Cardiac muscle cell (in vitro differentiated cells and primary cell): ENCODE data around the gene XAGE3. TPM values are rescaled to one million over a fixed set of nuclear protein-coding genes. Genes with fewer than 3 reads are reported as not detected.
"Not testable (repeated sequence)": the region's sequence is repeated elsewhere in the genome, so short reads cannot be mapped to it uniquely, and the experiment has no call there.

Source experiments
- DNase-seq, 2 donors: peaks; one replicate each; pipeline versions ENCODE4 v3.0.0 to v3.0.0-alpha.2; 2010 to 2017; ENCODE audit warnings: low read depth in 1 of 2, low spot score in 1 of 2
- H3K27ac ChIP-seq: fragments of 200-600 bp; sonication (generic); 2 replicates; pipeline ENCODE4 v1.5.1; 2016
- H3K27me3 ChIP-seq: fragments of 200-600 bp; sonication (generic); 2 replicates; pipeline ENCODE4 v1.6.0; 2016; ENCODE audit warnings: control low read depth
- H3K36me3 ChIP-seq: fragments of 200-600 bp; sonication (generic); 2 replicates; pipeline ENCODE4 v1.5.1; 2016; ENCODE audit warnings: control low read depth
- H3K4me1 ChIP-seq: fragments of 200-600 bp; sonication (generic); 2 replicates; pipeline ENCODE4 v1.8.1; 2017; ENCODE audit warnings: low read depth, mild to moderate bottlenecking, mixed run types
- H3K4me3 ChIP-seq: fragments of 200-600 bp; sonication (generic); 2 replicates; pipeline ENCODE4 v1.5.1; 2016; ENCODE audit warnings: mild to moderate bottlenecking
- H3K9me3 ChIP-seq: fragments of 200-600 bp; sonication (generic); 2 replicates; pipeline ENCODE4 v1.5.1; 2017; ENCODE audit warnings: low read depth, mild to moderate bottlenecking, control low read depth
- CTCF ChIP-seq: IDR thresholded peaks from 2 replicates; pipeline ENCODE4 v1.5.1; 2012; ENCODE audit warnings: low read depth, mild to moderate bottlenecking, low read length
- polyA plus RNA-seq: library from polyadenylated mRNA; unstranded; fragments of >200 nt; fragmentation: Nextera tagmentation; extraction: Ambion mirVana; gene quantifications from 2 replicates; pipeline ENCODE4 v1.2.1, GENCODE V29; 2016
- total RNA-seq: library from RNA; depleted of rRNA; stranded (reverse); fragments of >200 nt; gene quantifications from 2 replicates; pipeline ENCODE4 v1.2.3, GENCODE V29; 2016

Gene XAGE3
- total and polyA plus RNA-seq, 2 experiments from 2014 or later: not detected

- not testable (repeated sequence) for H3K36me3 ChIP-seq, H3K9me3 ChIP-seq, H3K4me1 ChIP-seq, H3K4me3 ChIP-seq, H3K27me3 ChIP-seq, DNase-seq, H3K27ac ChIP-seq
Measured at GRCh38 chrX:52875436-52875835, 7.6 kb upstream of the XAGE3 start.

GRCh38 chrX:52874661-52875060 lies 6.8 kb upstream of the XAGE3 start:
- H3K27me3 ChIP-seq: no peaks in the 10 kb centered on the region
- H3K4me3 ChIP-seq: no peak overlapping the region
- no peaks in the 10 kb centered on the region for H3K4me1 ChIP-seq
- no peaks in the 10 kb centered on the region for H3K9me3 ChIP-seq
- DNase-seq: no peak
- no peak overlapping the region for H3K27ac ChIP-seq
- no peak for TF ChIP-seq CTCF
- H3K36me3 ChIP-seq: no peaks in the 10 kb centered on the region

DNA sequence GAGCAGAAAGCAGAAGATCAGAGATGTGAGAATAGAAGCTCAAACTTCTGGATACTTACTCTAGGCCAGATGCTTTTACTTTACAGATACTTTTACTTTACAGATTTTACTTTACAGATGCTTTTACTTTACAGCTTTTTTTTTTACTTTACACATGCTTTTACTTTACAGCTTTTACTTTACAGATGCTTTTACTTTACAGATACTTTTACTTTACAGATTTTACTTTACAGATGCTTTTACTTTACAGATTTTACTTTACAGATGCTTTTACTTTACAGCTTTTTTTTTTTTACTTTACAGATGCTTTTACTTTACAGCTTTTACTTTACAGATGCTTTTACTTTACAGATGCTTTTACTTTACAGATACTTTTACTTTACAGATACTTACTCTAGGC lies 5.9 kb upstream of the XAGE3 start:
- not testable (repeated sequence) for H3K4me1 ChIP-seq, H3K27ac ChIP-seq, H3K9me3 ChIP-seq, H3K36me3 ChIP-seq, DNase-seq, H3K27me3 ChIP-seq, H3K4me3 ChIP-seq

GRCh38 chrX:52870046-52870445 lies 2.2 kb upstream of the XAGE3 start:
- Histone ChIP-seq H3K27me3 (no peaks in the 10 kb centered on the region), H3K27ac (no peak overlapping the region), H3K36me3 (no peaks in the 10 kb centered on the region), H3K9me3 (no peaks in the 10 kb centered on the region), H3K4me1 (no peaks in the 10 kb centered on the region), H3K4me3 (no peak overlapping the region)
- no peak for DNase-seq
- TF ChIP-seq CTCF: no peak

DNA sequence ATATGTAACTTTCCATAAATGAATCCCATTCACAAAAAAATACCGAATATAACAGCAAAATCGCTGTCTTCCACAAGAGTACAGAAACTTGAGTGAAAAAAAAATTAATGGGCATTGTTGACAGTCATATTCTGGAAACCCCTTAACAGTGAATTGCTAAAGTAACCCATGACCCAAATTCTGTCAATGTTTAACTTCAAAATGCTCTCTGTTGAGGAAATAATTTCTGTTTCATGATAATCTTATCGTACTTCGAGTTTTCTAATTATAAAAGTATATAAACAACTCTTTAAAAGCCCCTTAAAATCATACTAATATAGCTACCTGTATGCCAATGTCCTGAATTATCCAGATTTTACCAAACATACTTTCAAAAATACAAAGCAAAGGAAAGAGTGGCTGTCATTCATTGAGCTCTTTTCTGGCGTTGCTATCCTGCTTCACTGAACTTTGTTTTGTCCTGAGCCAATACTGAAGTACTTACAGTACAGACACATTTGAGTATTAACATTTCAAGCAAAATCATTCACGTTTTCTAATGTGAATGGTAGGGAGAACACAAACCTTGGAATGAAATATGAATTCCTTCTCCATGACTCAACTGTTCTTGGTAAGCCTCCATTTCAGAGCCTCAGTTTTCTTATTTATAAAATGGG lies 2.4 kb downstream of the XAGE3 start:
- H3K27ac ChIP-seq: no peak overlapping the region
- H3K9me3 ChIP-seq: no peaks in the 10 kb centered on the region
- no peaks in the 10 kb centered on the region for H3K27me3 ChIP-seq
- no peak for TF ChIP-seq CTCF
- no peak for DNase-seq
- no peak overlapping the region for H3K4me3 ChIP-seq
- no peaks in the 10 kb centered on the region for H3K4me1 ChIP-seq
- no peaks in the 10 kb centered on the region for H3K36me3 ChIP-seq

DNA sequence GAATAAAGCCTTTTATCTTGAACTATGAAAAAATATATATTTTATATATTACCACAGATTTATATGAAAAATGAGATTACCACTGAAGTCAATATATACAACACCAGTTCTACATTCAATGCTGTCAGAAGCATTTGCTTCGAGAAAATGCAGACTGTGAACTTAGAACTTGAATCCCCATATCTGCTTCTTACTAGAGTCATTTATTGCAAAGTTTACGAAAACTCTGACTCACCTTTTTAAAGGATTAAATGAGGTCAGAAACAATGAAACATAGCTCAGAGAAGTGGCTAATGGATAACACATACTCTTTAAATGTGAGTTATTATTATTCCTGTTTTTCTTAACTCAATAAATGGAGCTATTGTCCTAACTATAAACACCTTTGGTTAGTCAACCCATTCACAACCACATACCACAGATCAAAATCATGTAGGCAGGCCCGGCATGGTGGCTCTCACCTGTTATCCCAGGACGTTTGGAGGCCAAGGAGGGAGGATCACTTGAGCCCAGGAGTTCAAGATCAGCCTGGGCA lies 10.8 kb downstream of the XAGE3 start:
- not testable (repeated sequence) for H3K4me3 ChIP-seq, H3K9me3 ChIP-seq, DNase-seq, H3K27me3 ChIP-seq, H3K36me3 ChIP-seq, H3K27ac ChIP-seq, H3K4me1 ChIP-seq

- H3K36me3 ChIP-seq: no peaks in the 10 kb centered on the region
- H3K4me3 ChIP-seq: no peak overlapping the region
- H3K27ac ChIP-seq: no peak overlapping the region
- H3K9me3 ChIP-seq: no peaks in the 10 kb centered on the region
- no peak for TF ChIP-seq CTCF
- H3K27me3 ChIP-seq: no peaks in the 10 kb centered on the region
- no peaks in the 10 kb centered on the region for H3K4me1 ChIP-seq
- no peak for DNase-seq
Measured at GRCh38 chrX:52852110-52852860, 15.6 kb downstream of the XAGE3 start.

DNA sequence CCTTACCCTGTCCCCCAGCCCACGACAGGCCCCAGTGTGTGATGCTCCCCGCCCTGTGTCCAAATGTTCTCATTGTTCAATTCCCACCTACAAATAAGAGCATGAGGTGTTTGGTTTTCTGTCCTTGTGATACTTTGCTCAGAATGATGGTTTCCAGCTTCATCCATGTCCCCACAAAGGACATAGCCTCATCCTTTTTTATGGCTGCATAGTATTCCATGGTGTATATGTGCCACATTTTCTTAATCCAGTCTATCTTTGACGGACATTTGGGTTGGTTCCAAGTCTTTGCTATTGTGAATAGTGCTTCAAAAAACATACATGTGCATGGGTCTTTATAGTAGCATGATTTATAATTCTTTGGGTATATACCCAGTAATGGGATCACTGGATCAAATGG lies 24.3 kb downstream of the XAGE3 start:
- not testable (repeated sequence) for H3K4me3 ChIP-seq, H3K9me3 ChIP-seq, H3K27ac ChIP-seq, H3K4me1 ChIP-seq, H3K27me3 ChIP-seq, H3K36me3 ChIP-seq, DNase-seq
